SK-N-SH treated with all-trans-retinoic acid at 6 μM for 48 hours (cell line): Measurements from ENCODE around the gene SYCN.

Source experiments
- ATAC-seq: fragments of 200-7000 bp; cut with Tn5 transposase; 3 replicates; pipeline ENCODE4 v1.9.1; 2020; ENCODE audit warnings: mild to moderate bottlenecking, moderate library complexity
- ARNTL ChIP-seq: fragments of 450-650 bp; formaldehyde crosslinking; IDR thresholded peaks from 2 replicates; pipeline ENCODE4 v1.5.0; 2020; ENCODE audit warnings: low read depth, mild to moderate bottlenecking, moderate library complexity, borderline replicate concordance
- BACH2 ChIP-seq: fragments of 250-450 bp; sonication (Bioruptor Pico); IDR thresholded peaks from 2 replicates; pipeline ENCODE4 v1.9.0; 2021; ENCODE audit warnings: mild to moderate bottlenecking, borderline replicate concordance
- CSDC2 ChIP-seq: fragments of 250-450 bp; sonication (Bioruptor Pico); IDR thresholded peaks from 2 replicates; pipeline ENCODE4 v1.5.0; 2020; ENCODE audit warnings: mild to moderate bottlenecking, moderate library complexity
- ESRRG ChIP-seq: fragments of 250-450 bp; sonication (Bioruptor Pico); IDR thresholded peaks from 2 replicates; pipeline ENCODE4 v1.6.1; 2021; ENCODE audit warnings: mild to moderate bottlenecking
- GLIS3 ChIP-seq: fragments of 250-450 bp; sonication (Bioruptor Pico); IDR thresholded peaks from 2 replicates; pipeline ENCODE4 v1.5.0; 2020; ENCODE audit warnings: mild to moderate bottlenecking, moderate library complexity
- ISL1 ChIP-seq: fragments of 250-450 bp; sonication (Bioruptor Pico); IDR thresholded peaks from 2 replicates; pipeline ENCODE4 v2.1.2; 2022; ENCODE audit warnings: mild to moderate bottlenecking, moderate library complexity
- OSR1 ChIP-seq: fragments of 250-450 bp; sonication (Bioruptor Pico); IDR thresholded peaks from 2 replicates; pipeline ENCODE4 v1.8.0; 2022; ENCODE audit warnings: moderate library complexity, mild to moderate bottlenecking, inconsistent platforms
- PPARA ChIP-seq: fragments of 250-450 bp; sonication (Bioruptor Pico); IDR thresholded peaks from 2 replicates; pipeline ENCODE4 v1.5.0; 2020; ENCODE audit warnings: mild to moderate bottlenecking, borderline replicate concordance
- RARB ChIP-seq: fragments of 250-450 bp; sonication (Bioruptor Pico); IDR thresholded peaks from 2 replicates; pipeline ENCODE4 v1.8.0; 2021; ENCODE audit warnings: mild to moderate bottlenecking, moderate library complexity
- SNAI2 ChIP-seq: fragments of 250-450 bp; sonication (Bioruptor Pico); IDR thresholded peaks from 2 replicates; pipeline ENCODE4 v1.5.0; 2020; ENCODE audit warnings: mild to moderate bottlenecking, moderate library complexity
- TCF4 ChIP-seq: fragments of 250-450 bp; sonication (Bioruptor Pico); IDR thresholded peaks from 2 replicates; pipeline ENCODE4 v1.8.0; 2021; ENCODE audit warnings: mild to moderate bottlenecking, moderate library complexity, borderline replicate concordance
- TOX ChIP-seq: fragments of 250-450 bp; sonication (Bioruptor Pico); IDR thresholded peaks from 2 replicates; pipeline ENCODE4 v1.8.0; 2021; ENCODE audit warnings: mild to moderate bottlenecking, moderate library complexity, borderline replicate concordance
- ZFP3 ChIP-seq: fragments of 250-450 bp; sonication (Bioruptor Pico); IDR thresholded peaks from 2 replicates; pipeline ENCODE4 v1.5.0; 2020; ENCODE audit warnings: mild to moderate bottlenecking, moderate library complexity
- ZFP30 ChIP-seq: fragments of 450-650 bp; formaldehyde crosslinking; IDR thresholded peaks from 2 replicates; pipeline ENCODE4 v1.5.0; 2022; ENCODE audit warnings: mild to moderate bottlenecking, moderate library complexity
- ZNF565 ChIP-seq: fragments of 450-650 bp; formaldehyde crosslinking; conservative IDR thresholded peaks from 2 replicates; pipeline ENCODE4 v1.5.0; 2020; ENCODE audit warnings: low read depth, mild to moderate bottlenecking, moderate library complexity
- ZNF70 ChIP-seq: fragments of 450-650 bp; formaldehyde crosslinking; IDR thresholded peaks from 2 replicates; pipeline ENCODE4 v1.5.0; 2020; ENCODE audit warnings: mild to moderate bottlenecking, moderate library complexity
- ZNF8 ChIP-seq: fragments of 450-650 bp; formaldehyde crosslinking; IDR thresholded peaks from 2 replicates; pipeline ENCODE4 v1.5.0; 2020; ENCODE audit warnings: mild to moderate bottlenecking, moderate library complexity
- TF ChIP-seq, protein P1 (sequence below): fragments of 250-450 bp; sonication (Bioruptor Pico); IDR thresholded peaks from 2 replicates; pipeline ENCODE4 v1.5.0; 2020; ENCODE audit warnings: mild to moderate bottlenecking, moderate library complexity
- TF ChIP-seq, protein P2 (sequence below): fragments of 250-450 bp; sonication (Bioruptor Pico); IDR thresholded peaks from 2 replicates; pipeline ENCODE4 v1.8.0; 2020; ENCODE audit warnings: mild to moderate bottlenecking, moderate library complexity, borderline replicate concordance
- TF ChIP-seq, protein P3 (sequence below): fragments of 250-450 bp; sonication (Bioruptor Pico); IDR thresholded peaks from 2 replicates; pipeline ENCODE4 v1.8.0; 2021; ENCODE audit warnings: low read depth, mild to moderate bottlenecking, moderate library complexity, borderline replicate concordance
- TF ChIP-seq, protein P4 (sequence below): fragments of 250-450 bp; sonication (Bioruptor Pico); IDR thresholded peaks from 2 replicates; pipeline ENCODE4 v1.5.1; 2020; ENCODE audit warnings: low read depth, mild to moderate bottlenecking, moderate library complexity

The SYCN gene

DNA sequence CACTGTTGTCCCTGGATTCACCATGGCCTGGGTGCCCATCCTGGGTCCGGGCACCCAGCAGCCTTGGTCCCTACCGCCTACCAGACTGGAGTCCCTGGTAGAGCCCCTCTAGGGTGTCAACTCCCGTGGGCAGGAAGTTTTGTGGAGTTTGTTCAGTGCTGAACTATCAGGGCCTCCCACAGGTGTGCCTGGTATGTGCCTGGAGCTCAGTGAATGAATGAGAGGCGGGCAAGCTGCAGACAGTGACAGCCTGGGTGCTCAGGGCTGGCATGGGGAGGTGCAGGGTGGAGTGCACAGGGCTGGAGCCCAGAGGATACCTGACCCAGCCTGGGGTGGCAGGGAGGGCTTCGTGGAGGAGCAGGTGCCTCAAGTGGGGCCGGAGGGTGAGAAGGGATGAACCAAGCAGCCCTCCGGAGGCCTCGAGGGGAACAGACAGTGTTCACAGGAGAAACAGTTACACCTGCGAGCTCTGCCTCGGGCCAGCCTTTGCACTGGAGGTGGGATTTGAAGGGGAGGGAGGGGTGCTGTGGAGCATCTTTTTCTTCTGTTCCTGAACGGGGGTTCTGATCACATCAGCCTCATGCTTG lies 48.9 kb downstream of the SYCN start:
- ATAC-seq, result no peak
- TF ChIP-seq CSDC2 (CRISPR knock-in tag) (no peak), ZNF8 (CRISPR knock-in tag) (no peak), ZFP3 (CRISPR knock-in tag) (no peak), GLIS3 (no peak), RARB (CRISPR knock-in tag) (no peak), ARNTL (CRISPR knock-in tag) (no peak), ISL1 (CRISPR knock-in tag) (no peak), SNAI2 (CRISPR knock-in tag) (no peak)
- TF ChIP-seq, protein P1, sequence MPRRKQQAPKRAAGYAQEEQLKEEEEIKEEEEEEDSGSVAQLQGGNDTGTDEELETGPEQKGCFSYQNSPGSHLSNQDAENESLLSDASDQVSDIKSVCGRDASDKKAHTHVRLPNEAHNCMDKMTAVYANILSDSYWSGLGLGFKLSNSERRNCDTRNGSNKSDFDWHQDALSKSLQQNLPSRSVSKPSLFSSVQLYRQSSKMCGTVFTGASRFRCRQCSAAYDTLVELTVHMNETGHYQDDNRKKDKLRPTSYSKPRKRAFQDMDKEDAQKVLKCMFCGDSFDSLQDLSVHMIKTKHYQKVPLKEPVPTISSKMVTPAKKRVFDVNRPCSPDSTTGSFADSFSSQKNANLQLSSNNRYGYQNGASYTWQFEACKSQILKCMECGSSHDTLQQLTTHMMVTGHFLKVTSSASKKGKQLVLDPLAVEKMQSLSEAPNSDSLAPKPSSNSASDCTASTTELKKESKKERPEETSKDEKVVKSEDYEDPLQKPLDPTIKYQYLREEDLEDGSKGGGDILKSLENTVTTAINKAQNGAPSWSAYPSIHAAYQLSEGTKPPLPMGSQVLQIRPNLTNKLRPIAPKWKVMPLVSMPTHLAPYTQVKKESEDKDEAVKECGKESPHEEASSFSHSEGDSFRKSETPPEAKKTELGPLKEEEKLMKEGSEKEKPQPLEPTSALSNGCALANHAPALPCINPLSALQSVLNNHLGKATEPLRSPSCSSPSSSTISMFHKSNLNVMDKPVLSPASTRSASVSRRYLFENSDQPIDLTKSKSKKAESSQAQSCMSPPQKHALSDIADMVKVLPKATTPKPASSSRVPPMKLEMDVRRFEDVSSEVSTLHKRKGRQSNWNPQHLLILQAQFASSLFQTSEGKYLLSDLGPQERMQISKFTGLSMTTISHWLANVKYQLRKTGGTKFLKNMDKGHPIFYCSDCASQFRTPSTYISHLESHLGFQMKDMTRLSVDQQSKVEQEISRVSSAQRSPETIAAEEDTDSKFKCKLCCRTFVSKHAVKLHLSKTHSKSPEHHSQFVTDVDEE, result no peak
- TF ChIP-seq, protein P2, sequence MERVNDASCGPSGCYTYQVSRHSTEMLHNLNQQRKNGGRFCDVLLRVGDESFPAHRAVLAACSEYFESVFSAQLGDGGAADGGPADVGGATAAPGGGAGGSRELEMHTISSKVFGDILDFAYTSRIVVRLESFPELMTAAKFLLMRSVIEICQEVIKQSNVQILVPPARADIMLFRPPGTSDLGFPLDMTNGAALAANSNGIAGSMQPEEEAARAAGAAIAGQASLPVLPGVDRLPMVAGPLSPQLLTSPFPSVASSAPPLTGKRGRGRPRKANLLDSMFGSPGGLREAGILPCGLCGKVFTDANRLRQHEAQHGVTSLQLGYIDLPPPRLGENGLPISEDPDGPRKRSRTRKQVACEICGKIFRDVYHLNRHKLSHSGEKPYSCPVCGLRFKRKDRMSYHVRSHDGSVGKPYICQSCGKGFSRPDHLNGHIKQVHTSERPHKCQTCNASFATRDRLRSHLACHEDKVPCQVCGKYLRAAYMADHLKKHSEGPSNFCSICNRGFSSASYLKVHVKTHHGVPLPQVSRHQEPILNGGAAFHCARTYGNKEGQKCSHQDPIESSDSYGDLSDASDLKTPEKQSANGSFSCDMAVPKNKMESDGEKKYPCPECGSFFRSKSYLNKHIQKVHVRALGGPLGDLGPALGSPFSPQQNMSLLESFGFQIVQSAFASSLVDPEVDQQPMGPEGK (CRISPR knock-in tag), result no peak

DNA sequence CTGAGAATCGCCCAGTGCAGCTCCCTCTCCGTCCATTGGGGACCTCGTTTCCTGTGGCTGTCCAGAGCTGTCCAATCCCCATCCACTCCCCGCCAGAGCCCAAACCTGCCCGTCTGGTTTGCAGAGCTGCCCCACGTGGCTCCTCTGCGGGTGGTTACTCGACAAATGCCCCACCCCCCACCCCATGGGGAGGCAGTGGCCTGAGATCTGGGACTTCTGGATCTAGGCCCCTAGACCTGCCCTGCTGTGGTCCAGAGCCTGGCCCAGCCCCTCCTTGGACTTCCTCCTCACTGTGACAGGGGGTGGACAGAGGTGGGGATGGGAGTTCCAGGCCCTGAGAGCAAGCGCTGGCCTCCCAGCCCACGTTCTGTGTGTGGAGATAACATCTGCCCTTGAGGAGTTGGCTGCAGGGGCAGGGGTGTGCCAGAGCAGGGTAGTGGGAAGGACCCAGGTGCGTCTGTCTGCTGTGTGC lies 49.4 kb downstream of the SYCN start:
- ATAC-seq, result 0 out of 3 replicates have a peak, but pooled peaks have one; percentile 20
- TF ChIP-seq ZNF8 (CRISPR knock-in tag) (no peak), BACH2 (CRISPR knock-in tag) (no peak)

DNA sequence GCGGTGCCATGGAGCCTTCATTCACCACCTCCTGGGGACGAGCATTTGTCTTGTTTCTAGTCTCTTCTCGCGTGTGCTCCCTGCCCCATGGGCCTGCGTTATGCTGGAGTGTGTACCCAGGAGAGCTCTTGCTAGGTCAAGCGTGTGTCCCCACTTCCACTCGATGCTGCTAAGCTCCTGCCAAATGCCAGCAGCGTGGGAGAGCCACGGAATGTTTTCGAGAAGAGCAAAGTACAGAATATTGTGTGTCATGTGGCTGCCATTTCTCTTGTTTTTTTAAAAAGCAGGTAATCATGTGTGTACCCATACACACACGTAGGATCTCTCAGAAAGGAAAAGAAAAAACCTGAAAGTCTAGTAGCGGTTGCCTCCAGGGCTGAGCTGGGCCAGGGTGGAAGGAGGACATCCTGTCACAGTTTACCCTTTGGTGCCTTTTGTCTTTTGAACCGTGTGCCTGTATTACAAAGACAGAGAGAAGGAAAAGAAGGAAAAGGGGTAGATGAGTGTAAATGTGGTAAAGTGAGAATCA lies 49.9 kb downstream of the SYCN start:
- no peak for ATAC-seq
- TF ChIP-seq, protein P3, sequence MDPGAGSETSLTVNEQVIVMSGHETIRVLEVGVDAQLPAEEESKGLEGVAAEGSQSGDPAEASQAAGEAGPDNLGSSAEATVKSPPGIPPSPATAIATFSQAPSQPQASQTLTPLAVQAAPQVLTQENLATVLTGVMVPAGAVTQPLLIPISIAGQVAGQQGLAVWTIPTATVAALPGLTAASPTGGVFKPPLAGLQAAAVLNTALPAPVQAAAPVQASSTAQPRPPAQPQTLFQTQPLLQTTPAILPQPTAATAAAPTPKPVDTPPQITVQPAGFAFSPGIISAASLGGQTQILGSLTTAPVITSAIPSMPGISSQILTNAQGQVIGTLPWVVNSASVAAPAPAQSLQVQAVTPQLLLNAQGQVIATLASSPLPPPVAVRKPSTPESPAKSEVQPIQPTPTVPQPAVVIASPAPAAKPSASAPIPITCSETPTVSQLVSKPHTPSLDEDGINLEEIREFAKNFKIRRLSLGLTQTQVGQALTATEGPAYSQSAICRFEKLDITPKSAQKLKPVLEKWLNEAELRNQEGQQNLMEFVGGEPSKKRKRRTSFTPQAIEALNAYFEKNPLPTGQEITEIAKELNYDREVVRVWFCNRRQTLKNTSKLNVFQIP (CRISPR knock-in tag), result no peak
- TF ChIP-seq OSR1 (CRISPR knock-in tag), result no peak
- no peak for TF ChIP-seq ISL1 (CRISPR knock-in tag)
- TF ChIP-seq TOX (CRISPR knock-in tag), result no peak
- TF ChIP-seq TCF4 (CRISPR knock-in tag), result no peak
- TF ChIP-seq ZFP30, result no peak
- no peak for TF ChIP-seq ZNF565
- no peak for TF ChIP-seq SNAI2 (CRISPR knock-in tag)
- TF ChIP-seq ARNTL (CRISPR knock-in tag), result no peak
- TF ChIP-seq ESRRG (CRISPR knock-in tag), result no peak
- no peak for TF ChIP-seq PPARA
- TF ChIP-seq, protein P4, sequence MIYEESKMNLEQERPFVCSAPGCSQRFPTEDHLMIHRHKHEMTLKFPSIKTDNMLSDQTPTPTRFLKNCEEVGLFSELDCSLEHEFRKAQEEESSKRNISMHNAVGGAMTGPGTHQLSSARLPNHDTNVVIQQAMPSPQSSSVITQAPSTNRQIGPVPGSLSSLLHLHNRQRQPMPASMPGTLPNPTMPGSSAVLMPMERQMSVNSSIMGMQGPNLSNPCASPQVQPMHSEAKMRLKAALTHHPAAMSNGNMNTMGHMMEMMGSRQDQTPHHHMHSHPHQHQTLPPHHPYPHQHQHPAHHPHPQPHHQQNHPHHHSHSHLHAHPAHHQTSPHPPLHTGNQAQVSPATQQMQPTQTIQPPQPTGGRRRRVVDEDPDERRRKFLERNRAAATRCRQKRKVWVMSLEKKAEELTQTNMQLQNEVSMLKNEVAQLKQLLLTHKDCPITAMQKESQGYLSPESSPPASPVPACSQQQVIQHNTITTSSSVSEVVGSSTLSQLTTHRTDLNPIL (CRISPR knock-in tag), result no peak
- no peak for TF ChIP-seq ZNF70 (CRISPR knock-in tag)
- TF ChIP-seq ZFP3 (CRISPR knock-in tag), result no peak
